ENCODE measurements around the gene TPRA1.
A peak's percentile ranks its signal among the peaks of the same experiment; 100 is the strongest.

Gene TPRA1

GRCh38 chr3:127588806-127589577 is 1.5 kb downstream of the TPRA1 start:
- no peak for DNase-seq

- DNase-seq, result no peak
Observed at GRCh38 chr3:127587876-127588275, 2.7 kb downstream of the TPRA1 start.

GRCh38 chr3:127585813-127586413 is 4.6 kb downstream of the TPRA1 start:
- DNase-seq, result no peak

GRCh38 chr3:127585163-127585812 is 5.2 kb downstream of the TPRA1 start:
- no peak for DNase-seq

GRCh38 chr3:127584734-127585133 is 5.8 kb downstream of the TPRA1 start:
- no peak for DNase-seq

GRCh38 chr3:127580327-127581060 is 10.0 kb downstream of the TPRA1 start:
- DNase-seq, result no peak

- DNase-seq, result no peak
Observed at GRCh38 chr3:127578802-127579201, 11.7 kb downstream of the TPRA1 start.

- DNase-seq, result no peak
Observed at GRCh38 chr3:127578168-127578567, 12.4 kb downstream of the TPRA1 start.

GRCh38 chr3:127577448-127577847 is 13.1 kb downstream of the TPRA1 start:
- no peak for DNase-seq

- DNase-seq, result peak; percentile 66
Observed at GRCh38 chr3:127574880-127575878, 15.4 kb downstream of the TPRA1 start.

- no peak for DNase-seq
Observed at GRCh38 chr3:127573912-127574311, 16.6 kb downstream of the TPRA1 start.

- DNase-seq, result no peak
Observed at GRCh38 chr3:127573401-127573800, 17.1 kb downstream of the TPRA1 start.

- no peak for DNase-seq
Observed at GRCh38 chr3:127572735-127573134, 17.8 kb downstream of the TPRA1 start.

- no peak for DNase-seq
Observed at GRCh38 chr3:127572186-127572585, 18.3 kb downstream of the TPRA1 start.

GRCh38 chr3:127570520-127570919 is 20.0 kb downstream of the TPRA1 start:
- no peak for DNase-seq

- DNase-seq, result no peak
Observed at GRCh38 chr3:127569160-127569559, 21.4 kb downstream of the TPRA1 start.

- DNase-seq, result no peak
Observed at GRCh38 chr3:127568586-127568985, 21.9 kb downstream of the TPRA1 start.

GRCh38 chr3:127566833-127567232 is 23.7 kb downstream of the TPRA1 start:
- no peak for DNase-seq

- DNase-seq, result no peak
Observed at GRCh38 chr3:127565711-127566110, 24.8 kb downstream of the TPRA1 start.

- no peak for DNase-seq
Observed at GRCh38 chr3:127560051-127560787, 30.3 kb downstream of the TPRA1 start.

- no peak for DNase-seq
Observed at GRCh38 chr3:127556565-127556964, 34.0 kb downstream of the TPRA1 start.

Data from NCI-H1694 (cell line).